ENCODE measurements around the gene RNPEPL1. TPM values are rescaled to one million over a fixed set of nuclear protein-coding genes. Genes with fewer than 3 reads are reported as not detected.

Gene RNPEPL1
- total RNA-seq, 1 donor from 2014 or later: 29.2 TPM

DNA sequence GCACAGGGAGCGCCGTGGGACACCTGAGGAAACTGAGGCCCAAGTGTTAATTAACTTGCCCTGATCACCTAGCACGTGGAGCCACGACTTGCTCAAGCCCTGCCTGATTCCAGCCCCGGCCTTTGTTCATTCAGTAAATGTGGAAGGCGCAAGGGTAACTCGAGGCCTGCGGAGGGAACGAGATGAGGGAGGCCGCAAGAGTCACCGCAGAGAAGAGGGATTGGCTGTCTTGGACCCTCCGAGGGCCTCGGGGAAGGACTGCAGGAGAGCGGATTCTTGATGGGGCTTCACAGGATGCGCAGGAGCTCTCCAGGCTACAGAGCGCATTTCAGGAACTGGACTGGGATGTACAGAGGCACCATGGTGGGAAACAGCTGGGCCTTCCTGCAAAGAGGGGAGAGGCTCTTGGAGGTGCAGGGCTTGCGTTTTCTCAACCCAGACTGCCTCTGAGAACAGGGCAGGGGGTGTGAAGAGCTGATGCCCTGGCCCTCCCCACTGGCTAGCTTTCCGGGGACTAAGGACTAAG is 10.0 kb upstream of the RNPEPL1 start:
- TF ChIP-seq, protein P1, sequence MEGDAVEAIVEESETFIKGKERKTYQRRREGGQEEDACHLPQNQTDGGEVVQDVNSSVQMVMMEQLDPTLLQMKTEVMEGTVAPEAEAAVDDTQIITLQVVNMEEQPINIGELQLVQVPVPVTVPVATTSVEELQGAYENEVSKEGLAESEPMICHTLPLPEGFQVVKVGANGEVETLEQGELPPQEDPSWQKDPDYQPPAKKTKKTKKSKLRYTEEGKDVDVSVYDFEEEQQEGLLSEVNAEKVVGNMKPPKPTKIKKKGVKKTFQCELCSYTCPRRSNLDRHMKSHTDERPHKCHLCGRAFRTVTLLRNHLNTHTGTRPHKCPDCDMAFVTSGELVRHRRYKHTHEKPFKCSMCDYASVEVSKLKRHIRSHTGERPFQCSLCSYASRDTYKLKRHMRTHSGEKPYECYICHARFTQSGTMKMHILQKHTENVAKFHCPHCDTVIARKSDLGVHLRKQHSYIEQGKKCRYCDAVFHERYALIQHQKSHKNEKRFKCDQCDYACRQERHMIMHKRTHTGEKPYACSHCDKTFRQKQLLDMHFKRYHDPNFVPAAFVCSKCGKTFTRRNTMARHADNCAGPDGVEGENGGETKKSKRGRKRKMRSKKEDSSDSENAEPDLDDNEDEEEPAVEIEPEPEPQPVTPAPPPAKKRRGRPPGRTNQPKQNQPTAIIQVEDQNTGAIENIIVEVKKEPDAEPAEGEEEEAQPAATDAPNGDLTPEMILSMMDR (IDR thresholded peaks at IDR 0.05; ENCODE audit: unreplicated experiment): no peak
- H3K4me1 Mint-ChIP-seq (ENCODE audit: unreplicated experiment): peaks cover 17% of the 10 kb centered on the region
- no peak overlapping the region for H3K27ac Mint-ChIP-seq (ENCODE audit: unreplicated experiment)
- H3K27me3 Mint-ChIP-seq (ENCODE audit: unreplicated experiment): peaks cover 21% of the 10 kb centered on the region
- peaks cover 9% of the 10 kb centered on the region for H3K36me3 Mint-ChIP-seq (ENCODE audit: low read depth, unreplicated experiment)
- peak; percentile 6 for DNase-seq (ENCODE audit: low spot score)
- no peaks in the 10 kb centered on the region for H3K9me3 Mint-ChIP-seq (ENCODE audit: unreplicated experiment)
- H3K4me3 Mint-ChIP-seq (ENCODE audit: unreplicated experiment): peak overlapping the region; percentile 81

DNA sequence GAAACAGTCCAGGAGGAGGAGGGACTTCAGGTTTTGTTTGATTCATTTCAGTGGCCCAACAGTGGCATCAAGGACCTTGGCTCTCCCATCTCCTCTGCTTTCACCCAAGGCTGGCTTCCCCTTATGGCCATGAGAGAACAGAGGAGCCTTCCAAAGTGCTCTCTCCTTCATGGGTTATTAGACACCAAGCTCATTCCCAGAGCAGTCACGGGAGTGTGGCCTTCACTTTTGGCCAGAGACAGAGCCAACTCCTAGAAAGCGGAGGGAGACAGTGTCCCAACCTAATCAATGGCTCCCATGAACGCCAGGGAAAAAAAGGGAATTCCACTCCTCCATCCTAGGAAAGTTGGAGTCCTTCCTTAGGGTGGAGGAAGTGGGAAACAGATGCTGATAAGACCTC is 9.0 kb upstream of the RNPEPL1 start:
- DNase-seq (ENCODE audit: low spot score): no peak
- no peak overlapping the region for H3K27ac Mint-ChIP-seq (ENCODE audit: unreplicated experiment)
- no peaks in the 10 kb centered on the region for H3K9me3 Mint-ChIP-seq (ENCODE audit: unreplicated experiment)
- peaks cover 17% of the 10 kb centered on the region for H3K4me1 Mint-ChIP-seq (ENCODE audit: unreplicated experiment)
- peak overlapping the region; percentile 92 for H3K4me3 Mint-ChIP-seq (ENCODE audit: unreplicated experiment)
- peaks cover 9% of the 10 kb centered on the region for H3K36me3 Mint-ChIP-seq (ENCODE audit: low read depth, unreplicated experiment)
- TF ChIP-seq, protein P1 (IDR thresholded peaks at IDR 0.05; ENCODE audit: unreplicated experiment): no peak
- peaks cover 21% of the 10 kb centered on the region for H3K27me3 Mint-ChIP-seq (ENCODE audit: unreplicated experiment)

DNA sequence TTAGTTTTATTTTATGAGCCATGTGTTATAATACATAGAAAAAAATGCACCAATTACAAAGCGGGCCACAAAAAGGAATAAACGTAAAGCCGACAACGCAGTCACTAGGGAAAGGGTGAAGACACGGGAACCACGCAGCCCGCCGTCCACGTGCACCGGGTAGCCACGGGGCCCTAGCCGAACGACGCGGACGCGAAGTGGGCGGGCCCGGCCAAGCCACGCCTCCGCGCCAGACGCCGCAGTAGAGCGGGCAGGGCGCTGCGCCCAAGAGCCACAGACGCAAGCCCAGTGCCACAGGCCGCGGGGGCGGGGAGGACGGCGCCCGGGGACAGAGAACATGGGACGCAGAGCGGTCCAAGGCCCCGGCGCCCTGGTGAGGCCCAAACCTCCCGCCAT is 8.2 kb upstream of the RNPEPL1 start, which contains the start of gene DUSP28:
Gene DUSP28 (plus strand): TSS at position 274 of the 396 bp plus-strand sequence. CDS start 328 bp downstream, outside the sequence.
- TF ChIP-seq, protein P1 (IDR thresholded peaks at IDR 0.05; ENCODE audit: unreplicated experiment): no peak
- Mint-ChIP-seq H3K4me1 (ENCODE audit: unreplicated experiment) (peaks cover 17% of the 10 kb centered on the region), H3K27ac (ENCODE audit: unreplicated experiment) (no peak within 1 kb of the TSS), H3K27me3 (ENCODE audit: unreplicated experiment) (peaks cover 21% of the 10 kb centered on the region), H3K4me3 (ENCODE audit: unreplicated experiment) (peak within 1 kb of the TSS; percentile 92), H3K36me3 (ENCODE audit: low read depth, unreplicated experiment) (peaks cover 9% of the 10 kb centered on the region), H3K9me3 (ENCODE audit: unreplicated experiment) (no peaks in the 10 kb centered on the region)
- peak; percentile 81 for DNase-seq (ENCODE audit: low spot score)

DNA sequence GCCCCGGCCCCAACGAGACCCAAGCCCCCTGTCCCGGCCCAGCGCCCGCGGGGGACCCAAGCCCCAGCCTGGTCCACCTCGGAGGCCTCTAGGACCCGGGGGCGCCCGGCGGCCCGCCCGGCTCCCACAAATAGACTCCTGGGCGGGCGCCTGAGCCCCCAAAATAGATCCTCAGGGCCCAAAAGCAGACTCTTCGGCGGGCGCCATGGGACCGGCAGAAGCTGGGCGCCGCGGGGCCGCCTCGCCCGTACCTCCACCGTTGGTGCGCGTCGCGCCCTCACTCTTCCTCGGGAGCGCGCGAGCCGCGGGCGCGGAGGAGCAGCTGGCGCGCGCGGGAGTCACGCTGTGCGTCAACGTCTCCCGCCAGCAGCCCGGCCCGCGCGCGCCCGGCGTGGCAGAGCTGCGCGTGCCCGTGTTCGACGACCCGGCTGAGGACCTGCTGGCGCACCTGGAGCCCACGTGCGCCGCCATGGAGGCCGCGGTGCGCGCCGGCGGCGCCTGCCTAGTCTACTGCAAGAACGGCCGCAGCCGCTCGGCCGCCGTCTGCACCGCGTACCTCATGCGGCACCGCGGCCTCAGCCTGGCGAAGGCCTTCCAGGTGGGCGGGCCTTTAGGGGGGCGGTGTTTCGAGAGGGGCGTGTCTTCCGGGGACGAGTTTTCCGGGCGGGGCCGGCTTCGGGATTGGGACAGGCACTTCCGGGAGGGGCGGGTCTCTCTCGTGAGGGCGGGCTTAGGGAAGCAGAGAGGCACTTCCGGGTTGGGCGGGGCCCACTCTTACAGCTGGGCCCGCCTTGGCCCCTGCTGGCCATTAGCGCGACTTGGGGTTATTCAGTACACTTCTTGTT is 7.6 kb upstream of the RNPEPL1 start:
- H3K4me3 Mint-ChIP-seq (ENCODE audit: unreplicated experiment): peak overlapping the region; percentile 89
- H3K9me3 Mint-ChIP-seq (ENCODE audit: unreplicated experiment): no peaks in the 10 kb centered on the region
- no peak overlapping the region for H3K27ac Mint-ChIP-seq (ENCODE audit: unreplicated experiment)
- peak; percentile 99 for DNase-seq (ENCODE audit: low spot score)
- H3K4me1 Mint-ChIP-seq (ENCODE audit: unreplicated experiment): peaks cover 17% of the 10 kb centered on the region
- peaks cover 9% of the 10 kb centered on the region for H3K36me3 Mint-ChIP-seq (ENCODE audit: low read depth, unreplicated experiment)
- H3K27me3 Mint-ChIP-seq (ENCODE audit: unreplicated experiment): peaks cover 18% of the 10 kb centered on the region
- TF ChIP-seq, protein P1 (IDR thresholded peaks at IDR 0.05; ENCODE audit: unreplicated experiment): no peak

All from endothelial cell (in vitro differentiated cells).